Endothelial cell of umbilical vein (primary cell): ENCODE measurements around the gene COA7. TPM values are rescaled to one million over a fixed set of nuclear protein-coding genes. Genes with fewer than 3 reads are reported as not detected.

Source experiments
- BruUV-seq: library from RNA; stranded (reverse); fragments of 400-500 nt; replicated peaks from 2 replicates; lab custom pipeline; 2021; lab: Mats Ljungman, UMichigan
- CTCF ChIA-PET: fragments of 300-600, 350-600 bp; sonication (Branson Sonifier 250); formaldehyde crosslinking; loops from one replicate; lab custom pipeline; 2021; ENCODE audit warnings: antibody characterized with exemption, inconsistent platforms; lab: Charles Lee
- POLR2A ChIA-PET: fragments of 300-600, 350-600 bp; sonication (Branson Sonifier 250); formaldehyde crosslinking; loops from one replicate; lab custom pipeline; 2021; ENCODE audit warnings: antibody characterized with exemption, inconsistent platforms; lab: Charles Lee
- DNase-seq: peaks from one replicate; pipeline ENCODE4 v3.0.0-alpha.2; 2011; ENCODE audit warnings: low read depth, low spot score
- FAIRE-seq: peaks from 2 replicates; lab custom pipeline; 2011; peaks lifted over from hg19 to GRCh38; lab: Jason Lieb, UNC
- H2AFZ ChIP-seq: 2 replicates; pipeline ENCODE4 v1.6.0; 2012; ENCODE audit warnings: low read depth, low read length, control low read depth, inconsistent platforms
- H3K27ac ChIP-seq: 2 replicates; pipeline ENCODE4 v1.5.1; 2011; ENCODE audit warnings: low read depth, mild to moderate bottlenecking, control low read depth, low read length, moderate library complexity; ENCODE audit not compliant: insufficient read depth
- H3K27me3 ChIP-seq, 2 experiments: 2 replicates each; pipeline versions ENCODE4 v1.6.0 to v1.6.1; 2011; ENCODE audit warnings: low read length in 2 of 2, mixed read lengths in 1 of 2; ENCODE audit not compliant: control insufficient read depth in 2 of 2, insufficient read depth in 2 of 2
- H3K36me3 ChIP-seq, 2 experiments: 2 replicates in 1 of 2; 3 replicates in 1 of 2; pipeline ENCODE4 v1.5.1; 2011; ENCODE audit warnings: low read length in 2 of 2, mild to moderate bottlenecking in 1 of 2, moderate library complexity in 1 of 2; ENCODE audit not compliant: control insufficient read depth in 2 of 2, insufficient read depth in 2 of 2; ENCODE audit errors: extremely low read depth in 1 of 2
- H3K4me1 ChIP-seq: 3 replicates; pipeline ENCODE4 v1.5.1; 2011; ENCODE audit warnings: mild to moderate bottlenecking, low read length; ENCODE audit not compliant: control insufficient read depth, insufficient read depth; ENCODE audit errors: extremely low read depth
- H3K4me2 ChIP-seq: 2 replicates; pipeline ENCODE4 v1.6.1; 2011; ENCODE audit warnings: low read length, control low read depth, mixed read lengths; ENCODE audit not compliant: insufficient read depth
- H3K4me3 ChIP-seq, 3 experiments: fragments of 200-600 bp in 1 of 3; sonication (generic), shearing (Covaris generic) in 1 of 3; replicated peaks in 1 of 3; 2 replicates each; pipeline ENCODE4 v1.5.1; 2011 to 2016; ENCODE audit warnings: control low read depth in 3 of 3, low read length in 3 of 3, mild to moderate bottlenecking in 2 of 3, inconsistent platforms in 1 of 3, low read depth in 1 of 3, moderate library complexity in 1 of 3; ENCODE audit not compliant: insufficient read depth in 1 of 3
- H3K79me2 ChIP-seq: 2 replicates; pipeline ENCODE4 v1.6.0; 2012; ENCODE audit warnings: low read length, inconsistent platforms; ENCODE audit not compliant: control insufficient read depth, insufficient read depth
- H3K9ac ChIP-seq: replicated peaks from 2 replicates; pipeline ENCODE3; 2011; ENCODE audit warnings: low read length, control low read depth; ENCODE audit not compliant: insufficient read depth; ENCODE audit errors: extremely low read depth
- H3K9me1 ChIP-seq: replicated peaks from 3 replicates; pipeline ENCODE4 v1.6.0; 2011; ENCODE audit warnings: mild to moderate bottlenecking, low read length; ENCODE audit not compliant: control insufficient read depth, insufficient read depth; ENCODE audit errors: extremely low read depth
- H3K9me3 ChIP-seq: replicated peaks from 2 replicates; pipeline ENCODE4 v1.5.1; 2012; ENCODE audit warnings: low read length, inconsistent platforms; ENCODE audit not compliant: control insufficient read depth, insufficient read depth
- H4K20me1 ChIP-seq: replicated peaks from 2 replicates; pipeline ENCODE3; 2011; ENCODE audit warnings: mild to moderate bottlenecking, low read length; ENCODE audit not compliant: control insufficient read depth, insufficient read depth; ENCODE audit errors: extremely low read depth
- EZH2 ChIP-seq: IDR thresholded peaks from 2 replicates; pipeline ENCODE4 v1.6.1; 2012; ENCODE audit warnings: borderline replicate concordance, low read depth, mild to moderate bottlenecking, moderate library complexity, low read length, inconsistent platforms; ENCODE audit not compliant: severe bottlenecking
- FOS ChIP-seq: IDR thresholded peaks from 2 replicates; pipeline ENCODE4 v1.6.1; 2011; ENCODE audit warnings: mild to moderate bottlenecking, low read length, moderate library complexity, borderline replicate concordance; ENCODE audit not compliant: insufficient read depth
- GATA2 ChIP-seq: IDR thresholded peaks from 2 replicates; pipeline ENCODE4 v1.7.0; 2011; ENCODE audit warnings: low read depth, mild to moderate bottlenecking, moderate library complexity, mixed read lengths, low read length; ENCODE audit not compliant: insufficient read length, insufficient read depth
- JUN ChIP-seq: IDR thresholded peaks from 2 replicates; pipeline ENCODE4 v1.6.1; 2011; ENCODE audit warnings: borderline replicate concordance, low read depth; ENCODE audit not compliant: insufficient read length, insufficient read depth
- MYC ChIP-seq: IDR thresholded peaks from one replicate; pipeline ENCODE4 v1.6.1; 2011; ENCODE audit warnings: mild to moderate bottlenecking, low read depth, low read length
- POLR2A ChIP-seq: IDR thresholded peaks from 2 replicates; pipeline ENCODE4 v1.6.1; 2012; ENCODE audit warnings: low read depth, mild to moderate bottlenecking, control low read depth, low read length
- POLR2AphosphoS5 ChIP-seq: IDR thresholded peaks from 2 replicates; pipeline ENCODE4 v1.6.1; 2012; ENCODE audit warnings: low read depth, mild to moderate bottlenecking, control low read depth, low read length, moderate library complexity; ENCODE audit not compliant: insufficient read depth
- dilution Hi-C: fragments of 300-500 bp; cut with MboI; formaldehyde crosslinking; loops from one replicate; pipeline ENCODE4 v1.15.0; 2019; ENCODE audit warnings: low sequenced_read_pairs; ENCODE audit not compliant: extremely low pct_ligation_motif_present
- intact Hi-C: fragments of 100-400 bp; cut with micrococcal nuclease; formaldehyde crosslinking; loops from one replicate; pipeline ENCODE4 v1.10.0; 2022
- polyA plus RNA-seq, 4 experiments: library from polyadenylated mRNA; depleted of rRNA in 3 of 4; stranded (reverse) in 3 of 4; unstranded in 1 of 4; fragments of >200 nt; gene quantifications; 2 replicates each; pipeline versions ENCODE4 v1.2.1 to v1.2.3, GENCODE V29; 2011 to 2012; ENCODE audit warnings: missing spikeins in 1 of 4
- total RNA-seq: library from RNA; stranded (reverse); gene quantifications from 2 replicates; pipeline ENCODE4 v1.2.3, GENCODE V29; 2021
- TF ChIP-seq, protein P1 (sequence below), 2 donors: IDR thresholded peaks; 1 replicate in 1 of 2; 2 replicates in 1 of 2; pipeline ENCODE4 v1.5.1; 2011; ENCODE audit warnings: low read length in 2 of 2, mild to moderate bottlenecking in 2 of 2, moderate library complexity in 2 of 2, control low read depth in 1 of 2, inconsistent platforms in 1 of 2, low read depth in 1 of 2; ENCODE audit not compliant: insufficient read depth in 1 of 2; ENCODE audit errors: extremely low read depth in 1 of 2
- TF ChIP-seq, protein P2 (sequence below): IDR thresholded peaks from 2 replicates; pipeline ENCODE4 v1.6.1; 2011; ENCODE audit not compliant: insufficient read depth, insufficient read length

The COA7 gene
- total and polyA plus RNA-seq, 2 donors (not counting 3 experiments of a cell fraction or from before 2014, with no cell fraction given) = 11.7 to 28.6 TPM

DNA sequence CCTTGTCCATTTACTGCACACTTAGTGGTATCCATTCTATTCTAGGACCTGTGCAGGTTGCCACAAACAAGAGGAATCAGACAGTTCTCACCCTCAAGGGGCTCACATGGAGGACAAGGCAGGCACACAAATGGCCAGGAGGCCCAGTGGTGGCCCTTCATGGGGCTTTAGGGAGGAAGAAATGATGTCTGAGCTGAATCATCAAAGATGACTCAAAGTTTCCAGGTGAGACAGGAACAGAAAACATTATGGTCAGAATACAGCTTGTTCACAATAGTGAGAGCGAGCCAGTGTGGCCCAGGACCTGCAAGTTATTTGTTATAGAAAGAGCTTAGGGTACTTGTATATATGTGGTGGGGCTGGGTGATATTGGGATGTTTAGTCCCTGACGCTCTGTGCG is 38.8 kb downstream of the COA7 start:
- H3K9me1 ChIP-seq = no peaks in the 10 kb centered on the region
- no peaks in the 10 kb centered on the region for H3K36me3 ChIP-seq
- H3K4me3 ChIP-seq = no peak overlapping the region
- dilution Hi-C loops = no loop called here
- no peak overlapping the region for H3K9ac ChIP-seq
- H3K79me2 ChIP-seq = no peaks in the 10 kb centered on the region
- H3K27me3 ChIP-seq = peaks cover 0 to 2% of the 10 kb centered on the region in 2 experiments
- CTCF ChIA-PET = interaction anchor here (1.0 to 1.4 kb wide), 2 partner anchors 9 to 27 kb away, joined by 3 to 4 read pairs; no protein-coding TSS in a partner anchor
- H3K27ac ChIP-seq = no peak overlapping the region
- FAIRE-seq (no peak), DNase-seq (no peak)
- no peak overlapping the region for H2AFZ ChIP-seq
- intact Hi-C loops = no loop called here
- H4K20me1 ChIP-seq = no peaks in the 10 kb centered on the region
- H3K4me2 ChIP-seq = no peak overlapping the region
- POLR2A ChIA-PET = no interaction called here
- no peaks in the 10 kb centered on the region for H3K4me1 ChIP-seq
- no peak for TF ChIP-seq JUN
- no peak for TF ChIP-seq GATA2
- TF ChIP-seq MYC = no peak
- no peak for TF ChIP-seq FOS
- TF ChIP-seq, protein P1, sequence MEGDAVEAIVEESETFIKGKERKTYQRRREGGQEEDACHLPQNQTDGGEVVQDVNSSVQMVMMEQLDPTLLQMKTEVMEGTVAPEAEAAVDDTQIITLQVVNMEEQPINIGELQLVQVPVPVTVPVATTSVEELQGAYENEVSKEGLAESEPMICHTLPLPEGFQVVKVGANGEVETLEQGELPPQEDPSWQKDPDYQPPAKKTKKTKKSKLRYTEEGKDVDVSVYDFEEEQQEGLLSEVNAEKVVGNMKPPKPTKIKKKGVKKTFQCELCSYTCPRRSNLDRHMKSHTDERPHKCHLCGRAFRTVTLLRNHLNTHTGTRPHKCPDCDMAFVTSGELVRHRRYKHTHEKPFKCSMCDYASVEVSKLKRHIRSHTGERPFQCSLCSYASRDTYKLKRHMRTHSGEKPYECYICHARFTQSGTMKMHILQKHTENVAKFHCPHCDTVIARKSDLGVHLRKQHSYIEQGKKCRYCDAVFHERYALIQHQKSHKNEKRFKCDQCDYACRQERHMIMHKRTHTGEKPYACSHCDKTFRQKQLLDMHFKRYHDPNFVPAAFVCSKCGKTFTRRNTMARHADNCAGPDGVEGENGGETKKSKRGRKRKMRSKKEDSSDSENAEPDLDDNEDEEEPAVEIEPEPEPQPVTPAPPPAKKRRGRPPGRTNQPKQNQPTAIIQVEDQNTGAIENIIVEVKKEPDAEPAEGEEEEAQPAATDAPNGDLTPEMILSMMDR (IDR thresholded peaks at IDR 0.05; ENCODE audit: extremely low read depth in 1 of 2, insufficient read depth in 1 of 2, low read depth in 1 of 2, low read length in 2 of 2) = no peak
- no peak for TF ChIP-seq POLR2AphosphoS5
- TF ChIP-seq, protein P2, sequence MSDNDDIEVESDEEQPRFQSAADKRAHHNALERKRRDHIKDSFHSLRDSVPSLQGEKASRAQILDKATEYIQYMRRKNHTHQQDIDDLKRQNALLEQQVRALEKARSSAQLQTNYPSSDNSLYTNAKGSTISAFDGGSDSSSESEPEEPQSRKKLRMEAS = no peak
- TF ChIP-seq POLR2A = no peak
- no peak for TF ChIP-seq EZH2
- no peaks in the 10 kb centered on the region for H3K9me3 ChIP-seq
- BruUV-seq = no TSS peak
